G401.6 (cell line): ENCODE data around the gene HERC2.

Experiments used
- FAIRE-seq: peaks from 2 replicates; lab custom pipeline; 2012; peaks lifted over from hg19 to GRCh38; lab: Jason Lieb, UNC

HERC2 gene

DNA sequence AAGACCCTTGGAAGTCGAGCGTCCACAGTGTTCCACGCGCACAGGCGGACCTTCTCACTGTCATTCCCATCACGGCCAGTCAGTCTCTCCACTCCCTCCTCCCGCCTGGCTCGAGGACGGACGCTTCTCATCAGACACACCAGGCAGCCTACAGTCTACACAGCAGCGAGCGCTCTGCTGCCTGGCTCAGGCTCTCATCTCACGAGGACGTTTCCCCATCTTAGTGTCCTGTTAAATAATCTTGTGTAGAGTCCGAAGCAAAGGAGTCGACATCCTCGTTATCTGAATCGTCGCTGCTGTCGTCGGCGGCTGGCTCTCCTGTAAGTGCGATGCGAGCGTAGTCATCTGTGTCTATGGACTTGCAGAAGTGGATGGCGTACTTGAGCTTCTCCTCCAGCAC, 210.4 kb downstream of the HERC2 start:
- no peak for FAIRE-seq

DNA sequence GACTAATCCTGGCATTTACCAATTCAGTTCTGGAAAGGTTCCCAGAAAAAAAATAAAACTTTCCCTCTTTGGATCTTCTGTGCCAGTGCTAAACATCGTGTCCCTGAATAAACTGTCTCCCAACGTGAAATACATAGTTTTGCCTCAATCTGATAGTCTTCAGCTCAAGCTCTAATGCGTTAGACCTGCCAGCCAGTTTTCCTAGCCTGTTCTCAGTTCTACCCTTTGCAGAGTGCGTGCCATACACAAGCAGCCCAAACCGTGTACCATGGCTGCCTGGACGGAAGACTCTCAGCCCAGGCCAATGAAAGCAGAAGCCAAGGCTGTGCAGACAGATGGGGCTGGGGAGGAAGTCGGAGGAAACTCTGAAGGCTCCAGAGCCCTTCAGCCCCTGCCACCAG, 211.5 kb downstream of the HERC2 start:
- no peak for FAIRE-seq

DNA sequence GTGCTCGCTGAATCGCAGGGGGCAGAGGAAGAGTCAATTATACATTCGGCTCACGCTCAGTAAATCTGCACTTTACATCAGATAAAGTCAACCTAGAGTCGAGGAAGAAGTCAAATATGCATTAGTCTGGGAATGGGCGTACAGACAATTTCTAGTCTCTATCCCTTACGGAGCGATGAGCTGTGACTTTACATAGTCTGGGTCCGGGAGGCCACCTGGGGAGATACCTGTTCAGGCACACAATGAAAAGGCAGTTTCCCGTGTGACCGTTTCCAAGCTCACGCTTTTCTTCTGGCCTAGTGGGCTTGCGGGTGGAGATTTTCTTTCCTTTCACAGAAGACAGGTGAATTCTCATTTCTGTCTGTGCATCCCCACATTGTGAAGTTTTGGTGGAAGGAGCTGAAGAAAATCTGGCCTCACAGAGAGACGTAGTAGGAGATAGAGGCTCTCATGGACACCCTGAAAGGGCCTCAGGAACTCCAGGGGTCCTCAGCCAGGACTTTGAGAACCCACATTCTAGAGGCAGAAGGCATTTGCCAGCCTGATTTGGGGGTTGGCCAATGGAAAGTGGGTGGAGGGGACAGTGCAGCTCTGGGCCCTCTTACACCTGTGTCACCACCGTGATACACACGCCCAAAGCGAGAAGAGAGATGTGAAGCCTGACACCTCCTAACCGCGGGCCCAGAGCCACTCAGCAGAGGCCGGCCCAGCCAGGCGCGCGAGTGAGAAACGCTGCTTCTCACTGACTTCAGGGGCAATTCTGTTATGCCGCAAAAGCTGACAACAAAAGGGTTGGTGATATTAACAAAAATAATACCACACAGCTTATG, 212.1 kb downstream of the HERC2 start:
- FAIRE-seq, result no peak

DNA sequence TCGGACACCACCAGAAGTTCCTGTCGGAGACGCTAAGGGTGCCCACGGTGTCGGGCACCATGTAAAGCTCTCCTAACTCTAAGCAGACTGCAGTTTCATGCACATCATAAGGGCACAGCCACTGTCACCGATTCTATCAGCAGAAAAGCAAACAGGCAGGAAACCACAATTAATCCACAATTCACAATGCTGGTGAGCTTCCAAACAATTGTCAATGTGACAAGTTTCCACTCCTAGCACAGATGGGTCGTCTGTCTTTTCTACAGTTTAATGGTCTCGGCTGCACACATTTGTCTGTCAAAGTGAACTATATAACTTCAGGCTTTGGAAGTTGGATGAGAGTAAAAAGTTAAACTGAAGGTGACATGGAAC, 214.1 kb downstream of the HERC2 start:
- FAIRE-seq, result no peak

- FAIRE-seq, result no peak
Observed at GRCh38 chr15:28107111-28107903, 214.7 kb downstream of the HERC2 start.

- FAIRE-seq, result no peak
Observed at GRCh38 chr15:28106294-28107110, 215.5 kb downstream of the HERC2 start.

GRCh38 chr15:28105793-28106192, 216.2 kb downstream of the HERC2 start:
- no peak for FAIRE-seq

DNA sequence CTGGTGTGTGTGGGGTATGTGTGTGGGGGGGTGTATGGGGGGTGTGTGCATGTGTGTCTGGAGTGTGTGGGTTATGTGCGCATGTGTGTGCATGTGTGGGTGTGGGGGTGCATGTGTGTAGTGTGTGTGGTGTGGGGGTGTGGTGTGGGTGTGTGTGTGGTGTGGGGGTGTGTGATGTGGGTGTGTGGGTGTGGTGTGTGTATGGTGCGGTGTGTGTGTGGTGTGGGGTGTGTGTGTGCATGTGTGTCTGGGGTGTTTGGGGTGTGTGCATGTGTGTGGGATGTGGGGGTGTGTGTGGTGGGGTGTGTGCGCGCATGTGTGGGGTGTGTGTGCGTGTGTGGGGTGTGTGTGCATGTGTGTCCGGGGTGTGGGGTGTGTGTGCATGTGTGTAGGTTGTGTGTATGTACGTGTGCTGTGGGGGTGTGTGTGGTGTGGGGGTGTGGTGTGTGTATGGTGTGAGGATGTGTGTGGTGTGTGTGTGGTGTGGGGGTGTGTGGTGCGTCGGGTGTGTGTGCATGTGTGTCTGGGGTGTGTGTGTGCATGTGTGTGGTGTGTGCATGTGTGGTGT, 216.7 kb downstream of the HERC2 start:
- FAIRE-seq, result no peak

DNA sequence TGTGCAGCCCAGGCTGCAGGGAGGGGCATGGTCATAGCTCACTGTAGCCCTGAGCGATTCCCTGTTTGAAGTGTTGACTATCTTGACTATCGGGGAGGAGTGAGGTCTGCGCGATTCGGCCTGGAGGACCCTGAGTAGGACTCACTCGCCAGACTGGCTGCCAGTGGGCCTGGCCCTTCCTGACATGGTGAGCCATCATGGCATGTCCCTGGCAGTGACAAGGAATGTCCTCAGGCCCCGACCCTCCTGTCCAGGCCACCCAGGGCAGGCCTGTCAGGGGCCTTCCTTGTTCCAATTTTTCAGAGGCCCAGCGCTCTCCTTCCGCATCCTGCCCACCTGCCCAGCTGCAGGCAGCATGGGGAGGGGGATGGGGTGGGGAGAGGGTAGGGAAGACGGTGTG, 217.7 kb downstream of the HERC2 start:
- no peak for FAIRE-seq

DNA sequence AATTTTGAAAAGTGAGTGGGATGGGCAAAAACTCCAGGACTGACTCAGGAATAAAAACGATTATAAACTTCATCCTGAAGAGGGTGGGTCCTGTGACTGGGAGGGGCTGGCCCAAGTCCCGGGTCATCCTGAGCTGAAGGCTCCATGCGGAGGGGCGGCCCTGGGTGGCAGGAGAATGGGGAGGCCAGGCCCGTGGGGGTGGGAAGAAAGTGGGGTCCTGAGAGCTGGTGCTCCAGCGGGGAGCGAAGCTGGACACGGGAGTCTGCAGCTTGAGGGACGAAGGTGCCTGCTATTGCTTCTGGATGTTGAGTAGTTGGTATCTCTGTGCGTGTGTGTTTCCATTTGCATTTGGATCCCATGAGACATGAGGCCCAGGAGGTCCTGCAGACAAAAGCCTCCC, 218.1 kb downstream of the HERC2 start:
- no peak for FAIRE-seq

DNA sequence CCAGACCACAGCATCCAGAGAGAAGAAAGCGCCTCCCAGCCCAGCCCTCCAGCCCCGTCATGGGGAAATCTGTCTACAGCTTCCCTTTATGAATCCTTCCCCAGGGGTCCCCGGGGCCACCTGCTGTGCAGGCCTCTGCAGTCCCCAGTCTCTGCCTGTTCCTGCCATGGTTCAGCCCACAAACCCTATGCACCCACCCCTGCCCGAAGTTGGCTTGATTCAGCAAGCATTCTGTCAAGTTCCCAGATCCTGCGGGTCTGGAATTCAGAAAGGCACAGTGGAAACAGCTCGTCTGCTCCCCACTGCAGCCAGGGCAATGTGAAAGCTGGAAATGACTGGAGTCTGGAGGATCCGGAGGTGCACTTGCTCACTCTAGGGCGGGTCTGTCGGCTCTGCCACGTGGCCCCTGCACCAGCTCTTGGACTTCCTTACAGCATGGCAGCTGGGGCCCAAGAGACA, 220.0 kb downstream of the HERC2 start:
- FAIRE-seq, result no peak

GRCh38 chr15:28101201-28101600, 220.8 kb downstream of the HERC2 start:
- FAIRE-seq, result no peak

DNA sequence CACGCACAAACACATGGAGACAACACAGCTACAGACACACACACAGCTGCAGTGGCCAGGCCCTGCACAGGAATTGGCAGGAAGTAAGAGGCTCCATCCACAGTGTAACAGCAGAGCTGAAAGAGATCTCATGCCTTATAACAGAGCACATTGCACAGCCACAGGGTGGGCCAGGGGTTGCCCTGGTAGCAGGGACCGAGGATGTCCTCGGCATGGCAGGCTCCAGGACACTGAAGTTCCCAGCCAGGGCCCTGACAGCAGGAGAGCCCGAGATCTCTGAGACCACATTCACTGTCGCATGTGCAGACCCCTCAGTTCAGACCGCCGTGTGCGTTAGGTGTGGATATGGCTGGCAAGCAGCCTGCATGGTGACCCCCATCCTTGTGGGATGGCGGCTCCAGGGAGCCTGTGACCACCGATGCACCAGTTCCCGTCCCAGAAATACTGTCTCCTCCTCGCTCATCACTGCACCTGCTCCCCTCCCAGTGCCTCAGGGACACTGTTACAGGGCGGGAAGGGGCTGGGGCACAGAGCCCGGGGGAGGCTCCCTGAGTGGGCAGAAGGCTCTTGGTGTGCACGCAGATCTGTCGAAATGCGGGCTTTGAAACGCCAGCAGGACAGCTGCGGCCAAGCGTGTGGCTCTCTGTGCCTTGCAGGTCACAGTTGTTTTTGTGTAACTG, 221.3 kb downstream of the HERC2 start:
- no peak for FAIRE-seq

DNA sequence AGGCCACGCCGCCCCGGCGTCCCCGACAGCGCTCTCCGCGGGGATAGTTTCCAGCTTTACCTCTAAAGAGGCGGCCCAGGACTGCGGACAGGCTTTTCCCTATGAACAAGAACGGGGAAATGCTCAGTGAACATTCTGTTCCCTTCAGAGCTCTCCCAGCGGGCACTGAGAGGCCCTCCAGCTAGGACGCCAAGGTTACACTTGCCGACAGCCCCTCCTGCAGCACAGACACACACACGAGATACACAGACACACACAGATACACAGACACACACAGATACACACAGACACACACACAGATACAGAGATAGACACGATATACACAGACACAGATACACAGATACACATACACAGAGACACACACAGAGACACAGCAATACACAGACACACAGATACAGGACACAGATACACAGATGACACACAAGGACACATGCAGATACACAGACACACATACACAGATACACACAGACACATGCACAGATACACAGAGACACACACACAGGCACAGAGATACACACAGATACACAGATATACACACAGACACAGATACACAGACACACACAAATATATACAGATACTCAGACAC, 222.3 kb downstream of the HERC2 start:
- FAIRE-seq, result no peak

DNA sequence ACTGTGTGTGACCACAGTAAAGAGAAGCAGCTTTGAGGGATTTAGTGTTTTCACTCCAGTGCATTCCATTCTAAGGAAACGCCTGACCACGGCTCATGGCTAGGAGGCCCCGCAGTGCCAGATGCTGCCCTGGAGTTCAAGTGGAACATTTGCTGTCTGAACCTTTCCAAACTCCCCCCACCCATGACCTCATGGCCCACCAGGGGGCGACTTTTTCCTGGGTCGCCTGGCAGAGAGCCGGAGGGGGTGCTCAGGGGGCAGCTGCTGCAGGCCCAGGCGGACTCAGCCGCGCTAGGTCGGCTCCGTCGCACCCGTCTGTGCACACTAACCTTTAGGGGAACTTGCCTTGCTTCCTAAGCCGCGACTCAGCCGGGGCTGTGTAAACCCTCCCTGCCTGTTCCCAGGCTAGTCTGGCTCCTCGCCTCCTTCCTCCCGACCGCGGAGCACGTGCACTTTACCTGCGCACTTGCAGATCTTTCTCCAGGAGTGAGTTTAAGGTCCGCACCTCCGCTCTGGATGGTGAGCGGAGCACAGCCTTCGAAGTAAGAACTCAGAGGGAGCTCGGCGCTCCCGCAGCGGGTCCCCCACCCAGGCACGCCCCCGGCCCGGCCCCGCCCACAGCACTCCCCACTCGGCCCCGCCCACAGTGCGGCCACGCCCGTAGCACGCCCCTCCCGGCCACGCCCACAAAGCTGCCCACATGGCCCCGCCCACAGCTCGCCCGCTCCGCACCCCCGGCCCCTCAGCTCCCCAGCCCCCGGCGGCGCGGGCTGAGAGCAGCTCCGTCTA, 223.0 kb downstream of the HERC2 start, which contains the start of gene OCA2:
TSS of gene OCA2 (minus strand) at position 550 of the 789 bp plus-strand sequence. CDS start 17,441 bp downstream, outside the sequence.
- no peak for FAIRE-seq

GRCh38 chr15:28098360-28098765, 223.6 kb downstream of the HERC2 start:
- FAIRE-seq, result no peak

GRCh38 chr15:28097656-28098359, 224.2 kb downstream of the HERC2 start:
- no peak for FAIRE-seq

DNA sequence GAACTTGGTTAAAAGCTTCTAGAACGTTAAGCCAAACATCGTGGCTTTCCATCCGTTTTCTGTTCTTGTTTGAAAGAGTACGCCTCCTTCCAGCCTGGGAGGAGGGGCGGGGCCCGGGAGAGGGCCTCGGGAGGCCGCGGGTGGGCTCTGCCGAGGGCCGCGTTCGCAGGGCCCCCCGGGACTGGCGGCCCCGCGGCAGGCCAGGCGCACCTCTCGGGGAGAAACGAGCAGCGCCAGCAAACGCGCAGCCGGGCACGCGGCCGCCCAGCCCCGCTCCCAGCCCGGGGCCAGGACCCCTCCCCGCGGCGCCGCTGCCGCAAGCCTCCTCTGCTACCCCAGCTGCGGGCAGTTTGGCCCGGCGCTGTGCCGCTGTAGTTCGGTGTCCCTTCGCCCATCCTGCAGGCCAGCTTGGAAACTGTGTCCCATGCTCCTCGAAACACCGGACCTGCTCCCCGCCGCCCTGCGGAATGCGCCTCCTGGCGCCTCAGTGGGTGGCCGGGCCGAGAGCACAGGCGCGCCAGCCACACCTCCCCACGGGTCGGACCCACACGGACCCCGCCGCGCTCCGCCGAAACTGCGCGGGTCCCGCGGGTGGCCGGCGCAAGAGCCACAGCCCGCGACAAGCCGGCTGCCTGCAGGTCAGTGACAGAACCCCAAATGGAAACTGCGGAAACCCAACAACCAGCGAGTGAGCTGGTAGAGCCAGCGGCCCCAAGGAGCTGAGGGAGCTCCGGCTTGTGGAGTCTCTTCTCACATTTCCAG, 225.1 kb downstream of the HERC2 start:
- FAIRE-seq, result no peak

- no peak for FAIRE-seq
Observed at GRCh38 chr15:28096411-28096669, 225.6 kb downstream of the HERC2 start.
